GM18505 (cell line): ENCODE results near the gene KCND3.

Experiments used
- ATAC-seq: cut with Tn5 transposase; IDR thresholded peaks from one replicate; pipeline ENCODE4 v1.9.1; 2021; ENCODE audit not compliant: unreplicated experiment
- POLR2A ChIP-seq: IDR thresholded peaks from 4 replicates; pipeline ENCODE4 v1.6.1; 2011; ENCODE audit warnings: borderline replicate concordance; ENCODE audit not compliant: insufficient read depth, insufficient read length; ENCODE audit errors: extremely low read depth

KCND3 gene

DNA sequence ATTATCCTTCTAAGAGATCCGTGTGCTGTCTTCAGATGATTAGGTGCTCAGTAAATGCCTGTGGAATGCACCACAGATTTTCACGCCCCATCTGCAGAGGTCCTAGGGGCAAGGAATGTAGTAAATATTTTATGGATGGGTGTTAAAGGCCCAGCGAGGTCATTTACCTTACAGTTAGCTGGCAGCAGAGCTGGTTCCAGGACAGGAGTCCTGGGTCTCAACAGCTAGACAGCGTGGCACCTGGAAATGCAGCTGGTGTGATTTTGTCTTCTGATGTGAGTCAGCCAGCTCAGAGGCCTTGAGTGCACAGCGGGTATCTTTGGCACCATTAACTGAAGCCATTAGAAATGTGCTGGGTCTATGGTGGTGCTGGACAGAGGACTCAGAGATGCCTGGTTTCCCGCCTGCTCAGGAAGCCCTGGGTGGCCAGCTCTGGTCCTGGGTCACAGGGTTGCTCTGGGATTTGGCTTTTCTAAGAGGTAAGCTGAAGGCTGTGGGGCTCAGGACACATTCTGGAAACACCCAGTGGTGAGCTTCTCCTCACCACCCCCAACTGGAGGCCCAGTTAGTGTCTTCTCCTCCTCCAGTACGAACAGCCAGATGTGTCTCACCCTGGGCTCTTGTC lies 168.2 kb downstream of the KCND3 start:
- TF ChIP-seq POLR2A: no peak
- ATAC-seq: no peak

DNA sequence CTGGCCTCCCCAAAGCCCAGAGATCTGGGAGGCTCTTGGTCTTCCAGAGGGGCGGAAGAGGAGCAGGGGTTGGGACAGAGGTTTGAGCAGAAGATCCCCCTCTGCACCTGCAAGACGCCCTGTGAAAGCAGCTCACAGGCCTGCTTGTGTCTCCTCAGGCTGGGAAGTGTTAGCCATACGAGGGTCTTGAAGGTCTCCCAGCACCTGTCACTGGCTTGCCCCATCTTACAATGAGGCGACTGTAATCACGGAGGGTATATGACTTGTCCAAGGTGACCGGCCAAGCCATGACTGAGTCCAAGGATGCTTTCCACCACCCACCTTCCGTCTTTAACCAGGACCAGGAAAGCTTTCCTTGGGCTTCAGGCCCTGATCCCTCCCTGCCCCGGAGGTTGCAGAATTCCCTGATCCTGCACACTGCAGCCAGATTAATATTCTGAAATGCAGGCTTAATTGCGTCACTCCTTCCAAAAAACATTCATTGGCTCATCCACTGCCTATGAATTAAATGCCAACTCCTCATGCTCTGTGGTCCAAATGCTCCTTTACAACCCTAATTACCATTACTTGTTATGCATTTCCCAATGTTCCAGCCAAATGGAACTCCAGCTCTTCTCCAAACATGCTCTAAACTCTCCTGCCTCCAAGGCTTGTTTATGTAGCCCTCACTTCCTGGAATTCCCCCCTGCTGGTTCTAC lies 169.8 kb downstream of the KCND3 start:
- no peak for TF ChIP-seq POLR2A
- no peak for ATAC-seq

DNA sequence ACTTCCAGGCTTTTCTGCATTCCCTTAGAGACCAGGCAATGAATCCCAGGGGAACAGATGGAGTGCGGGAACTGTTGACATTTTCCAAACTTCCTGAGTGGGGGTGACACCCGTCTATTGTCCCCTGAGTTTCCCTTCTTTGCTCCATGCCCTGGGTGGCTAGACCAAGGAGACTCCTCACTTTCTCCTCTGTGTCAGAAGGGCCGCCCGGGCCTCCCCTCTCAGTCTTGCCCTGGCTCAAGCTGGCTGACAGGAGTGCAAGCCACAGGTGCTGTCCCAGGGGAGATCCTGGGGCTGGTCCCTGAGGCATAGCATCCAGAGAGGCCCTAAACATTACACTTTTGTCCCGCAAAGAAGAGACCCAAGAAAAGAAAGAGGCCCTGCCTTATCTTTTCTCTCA lies 170.9 kb downstream of the KCND3 start:
- ATAC-seq: no peak
- no peak for TF ChIP-seq POLR2A

DNA sequence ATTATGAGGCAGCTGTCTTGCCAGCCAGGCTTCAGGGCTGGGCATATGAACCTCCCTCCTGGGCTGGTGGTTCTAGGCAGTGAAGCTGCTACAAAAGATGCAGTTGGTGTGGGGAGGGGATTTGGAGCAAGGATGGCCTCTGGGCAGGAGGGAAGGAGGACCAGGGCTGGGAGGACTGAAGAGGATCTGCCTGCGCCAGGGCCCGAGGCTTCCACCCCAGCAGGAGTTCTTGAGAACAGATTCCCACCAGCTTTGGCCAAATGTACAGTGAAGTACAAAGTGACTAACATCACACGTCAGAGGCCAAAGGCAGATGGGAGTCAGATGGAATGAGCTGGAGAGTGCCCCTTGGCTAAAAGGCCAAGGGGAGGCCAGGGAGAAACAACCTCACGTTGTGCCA lies 171.4 kb downstream of the KCND3 start:
- ATAC-seq: no peak

DNA sequence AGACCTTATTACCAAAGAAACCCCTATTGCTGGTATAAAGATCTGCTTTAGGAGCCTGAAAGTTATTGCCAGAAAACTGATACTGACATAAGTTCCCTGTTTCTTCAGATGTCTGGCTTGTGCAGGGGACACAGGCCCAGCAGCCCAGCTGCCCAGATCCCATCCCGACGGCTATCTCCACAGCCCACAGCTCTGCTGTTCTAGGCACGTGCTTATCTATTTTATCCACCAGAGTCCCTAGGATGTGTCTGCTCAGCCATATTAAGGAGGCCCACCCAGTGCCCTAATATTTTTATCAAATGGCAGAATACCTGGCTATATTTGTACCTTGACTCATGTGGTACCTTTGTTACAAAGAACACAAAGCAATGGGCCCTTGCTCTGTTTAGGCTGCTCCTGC lies 174.8 kb downstream of the KCND3 start:
- no peak for ATAC-seq
- TF ChIP-seq POLR2A: no peak

More for the DNA sequence above, 171.4 kb downstream of the KCND3 start:
- no peak for TF ChIP-seq POLR2A

DNA sequence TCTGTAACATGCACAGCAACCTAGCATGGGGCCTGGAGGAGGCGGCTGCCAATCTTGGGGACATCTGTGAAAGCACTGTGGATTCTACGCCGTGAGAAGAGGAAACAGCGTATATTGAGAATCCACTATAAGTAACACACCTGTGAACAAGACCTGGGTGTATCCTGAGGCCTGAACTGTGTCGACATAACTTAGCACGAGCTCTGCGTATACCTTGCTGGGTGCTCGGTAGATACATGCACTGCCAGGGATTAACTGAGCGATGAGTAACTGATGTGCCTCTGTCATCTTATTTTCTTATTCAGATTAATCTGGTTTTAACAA lies 175.2 kb downstream of the KCND3 start:
- no peak for ATAC-seq
- TF ChIP-seq POLR2A: no peak

DNA sequence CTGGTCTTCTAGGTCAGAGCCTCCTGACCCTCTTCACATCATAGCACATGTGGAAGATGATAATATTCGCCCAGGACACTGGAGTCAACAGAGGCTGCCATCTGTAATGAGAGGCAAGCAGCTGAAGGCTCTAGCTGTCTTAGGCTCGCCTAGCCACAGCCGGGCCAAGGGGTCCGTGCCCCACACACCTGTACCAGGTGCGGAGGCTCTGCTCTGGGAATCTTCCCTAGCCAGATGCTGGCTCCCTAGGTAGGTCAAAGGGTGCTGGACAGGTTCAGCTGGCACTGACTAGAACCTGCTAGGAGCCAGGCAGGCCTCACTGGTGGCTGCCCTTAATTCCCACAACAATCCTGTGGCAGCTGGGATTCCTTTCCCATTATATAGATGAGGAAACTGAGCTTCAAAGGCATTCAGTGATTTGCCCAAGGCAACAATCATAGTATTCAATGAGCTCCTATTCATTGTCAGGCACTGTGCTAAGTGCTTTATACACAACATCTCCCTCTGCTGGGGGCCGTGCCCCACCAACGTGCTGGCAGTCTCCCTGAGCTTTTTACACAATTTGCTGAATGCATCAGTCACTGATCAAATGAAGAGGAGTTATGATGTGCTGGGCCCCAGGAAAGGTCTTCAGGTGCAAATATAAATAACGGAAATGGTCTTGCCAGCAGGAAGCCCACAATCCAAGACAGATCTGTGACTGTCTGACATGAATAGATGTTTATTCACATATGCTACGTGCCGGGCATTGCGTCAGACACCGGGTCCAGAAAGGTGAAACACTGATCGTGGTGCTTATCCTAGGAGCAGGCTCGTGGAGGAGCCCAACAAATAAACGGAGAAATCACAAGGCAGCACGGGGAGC lies 175.8 kb downstream of the KCND3 start:
- no peak for ATAC-seq
- TF ChIP-seq POLR2A: no peak

DNA sequence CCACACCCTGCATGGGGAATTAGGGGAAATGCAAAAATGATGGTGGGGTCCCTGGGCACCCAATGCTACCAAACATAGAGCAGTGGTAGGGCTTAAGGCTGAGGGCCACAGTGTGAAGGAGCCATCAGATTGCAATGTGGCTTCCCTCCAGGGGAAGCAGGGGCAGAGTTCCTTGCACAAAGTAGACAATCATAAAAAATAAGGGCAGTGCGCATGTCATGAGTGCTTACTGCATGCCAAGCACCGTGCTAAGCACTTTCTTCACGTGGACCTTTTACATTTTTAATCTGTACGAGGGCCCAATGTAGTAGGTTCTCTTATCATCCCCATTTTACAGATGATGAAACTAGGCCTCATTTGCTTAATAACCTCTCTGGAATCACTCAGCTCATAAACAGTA lies 177.2 kb downstream of the KCND3 start:
- no peak for TF ChIP-seq POLR2A
- no peak for ATAC-seq

DNA sequence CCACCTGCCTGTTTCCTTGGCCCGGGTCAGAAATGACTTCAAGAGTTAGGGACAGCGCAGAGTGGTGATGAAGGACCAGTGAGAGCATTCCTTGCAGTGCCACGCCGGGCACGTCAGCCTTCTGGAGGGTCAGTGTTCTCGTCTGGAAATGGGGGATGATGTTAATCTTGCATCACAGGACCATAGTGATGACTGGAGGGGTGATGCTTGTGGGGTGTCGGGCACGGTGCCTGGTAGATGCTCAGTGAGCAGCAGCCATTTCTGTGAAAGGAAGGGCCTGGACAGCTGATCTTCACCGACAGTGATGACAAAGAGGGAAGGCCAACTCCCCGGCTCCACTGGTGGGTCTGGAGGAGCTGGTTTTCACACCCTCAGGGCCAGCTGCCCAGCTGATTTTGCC lies 177.6 kb downstream of the KCND3 start:
- no peak for ATAC-seq
- no peak for TF ChIP-seq POLR2A

DNA sequence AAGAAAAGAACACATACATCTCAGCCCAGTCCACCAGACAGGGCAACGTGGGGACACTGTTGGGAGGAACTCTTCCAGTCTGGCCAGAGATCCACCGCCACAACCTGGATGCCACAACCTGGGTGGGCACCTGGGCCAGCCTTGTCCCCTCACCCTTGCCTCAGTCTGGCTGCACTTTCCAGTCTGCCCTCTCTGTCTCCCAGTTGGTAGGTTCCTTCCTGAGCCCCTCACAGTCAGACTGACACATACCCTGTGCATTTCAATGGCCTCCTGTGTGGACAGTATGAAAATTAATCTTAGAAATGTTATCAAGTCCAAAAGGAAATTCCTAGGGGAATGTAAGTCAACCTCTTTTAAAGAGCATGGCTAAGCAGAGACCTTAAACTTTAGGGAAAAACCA lies 184.2 kb downstream of the KCND3 start:
- no peak for TF ChIP-seq POLR2A
- ATAC-seq: no peak

DNA sequence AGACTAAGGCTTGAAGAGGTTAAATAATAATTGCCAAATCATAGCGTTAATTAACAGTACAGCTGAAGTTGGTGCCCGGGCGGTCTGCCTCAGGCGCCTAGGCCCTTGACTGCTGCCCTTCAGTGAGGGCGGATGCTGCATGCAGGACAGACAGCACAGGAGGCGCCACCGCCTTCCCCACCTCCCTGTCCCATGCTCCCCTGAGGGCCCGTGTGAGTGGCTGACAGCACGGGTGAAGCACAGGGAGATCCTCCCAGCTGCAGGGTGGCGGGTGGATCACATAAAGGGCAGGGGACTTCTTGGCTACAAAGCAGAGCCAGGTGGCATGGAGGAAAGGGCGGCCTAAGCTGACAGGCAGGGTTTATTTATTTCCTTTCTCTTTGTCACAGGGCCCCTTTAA lies 184.7 kb downstream of the KCND3 start:
- ATAC-seq: no peak
- no peak for TF ChIP-seq POLR2A

DNA sequence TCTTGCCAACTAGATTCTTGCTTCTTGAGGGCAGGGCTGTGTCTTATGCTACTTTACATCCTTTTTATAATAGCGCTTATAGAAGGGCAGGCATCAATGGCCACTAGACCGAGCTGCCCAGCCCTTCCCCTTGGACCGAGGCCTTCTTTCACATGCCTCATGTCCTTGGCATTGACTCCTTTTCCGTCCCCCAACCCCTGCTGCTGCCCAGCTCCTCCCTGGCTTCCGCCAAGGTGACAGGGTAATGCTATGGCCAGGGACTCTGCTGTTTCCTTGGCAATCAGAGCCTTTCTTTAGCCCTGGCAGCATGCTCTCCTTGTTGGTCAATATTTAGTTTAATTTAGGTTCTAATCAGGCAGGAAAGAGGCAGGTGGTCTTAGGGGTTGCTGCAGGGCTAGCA lies 185.5 kb downstream of the KCND3 start:
- TF ChIP-seq POLR2A: no peak
- ATAC-seq: no peak

DNA sequence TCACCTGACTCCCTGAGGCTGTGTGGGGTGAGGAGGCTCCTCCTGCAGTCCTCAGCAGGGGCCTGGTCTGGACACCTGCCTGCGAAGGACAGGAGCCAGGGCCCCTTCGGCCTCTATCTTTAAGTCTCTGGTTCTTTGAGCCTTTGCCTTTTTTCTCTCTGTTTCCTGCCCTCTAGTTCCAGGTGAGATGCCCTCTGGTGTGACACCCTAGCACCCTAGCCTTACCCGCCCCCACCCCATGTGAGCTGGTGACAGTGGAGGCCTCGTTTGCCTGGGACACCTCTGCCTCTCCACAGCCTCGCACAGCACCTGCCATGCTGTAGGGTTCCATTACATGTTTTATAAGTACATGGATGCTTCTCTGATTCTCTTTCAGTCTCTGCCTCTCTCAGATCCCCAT lies 186.5 kb downstream of the KCND3 start:
- TF ChIP-seq POLR2A: no peak
- no peak for ATAC-seq

DNA sequence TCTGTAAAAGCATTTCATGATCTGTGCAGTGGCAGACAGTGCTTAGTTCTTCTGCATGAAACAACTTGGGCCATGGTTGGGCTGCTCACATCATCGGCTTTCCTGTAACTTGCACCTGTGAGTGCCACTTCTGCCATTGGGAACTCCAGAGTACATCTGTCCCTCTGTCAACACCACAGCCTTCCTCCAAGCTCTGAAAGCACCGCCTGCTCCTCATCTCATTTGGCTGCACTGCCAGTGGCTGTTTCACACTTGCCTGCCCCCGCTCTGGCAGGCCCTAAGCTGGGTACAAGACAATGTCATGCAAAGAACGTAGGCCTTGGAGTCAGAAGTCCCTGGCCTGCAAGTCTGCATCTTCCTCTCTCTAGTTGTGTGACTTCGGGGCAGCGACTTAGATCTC lies 187.4 kb downstream of the KCND3 start:
- ATAC-seq: no peak
- TF ChIP-seq POLR2A: no peak
